ENCODE results near the gene LAMB3. TPM values are rescaled to one million over a fixed set of nuclear protein-coding genes. Genes with fewer than 3 reads are reported as not detected.

LAMB3 gene
- total and polyA plus RNA-seq, 8 donors, result 1.4 to 25.8 (median 3.4) TPM

DNA sequence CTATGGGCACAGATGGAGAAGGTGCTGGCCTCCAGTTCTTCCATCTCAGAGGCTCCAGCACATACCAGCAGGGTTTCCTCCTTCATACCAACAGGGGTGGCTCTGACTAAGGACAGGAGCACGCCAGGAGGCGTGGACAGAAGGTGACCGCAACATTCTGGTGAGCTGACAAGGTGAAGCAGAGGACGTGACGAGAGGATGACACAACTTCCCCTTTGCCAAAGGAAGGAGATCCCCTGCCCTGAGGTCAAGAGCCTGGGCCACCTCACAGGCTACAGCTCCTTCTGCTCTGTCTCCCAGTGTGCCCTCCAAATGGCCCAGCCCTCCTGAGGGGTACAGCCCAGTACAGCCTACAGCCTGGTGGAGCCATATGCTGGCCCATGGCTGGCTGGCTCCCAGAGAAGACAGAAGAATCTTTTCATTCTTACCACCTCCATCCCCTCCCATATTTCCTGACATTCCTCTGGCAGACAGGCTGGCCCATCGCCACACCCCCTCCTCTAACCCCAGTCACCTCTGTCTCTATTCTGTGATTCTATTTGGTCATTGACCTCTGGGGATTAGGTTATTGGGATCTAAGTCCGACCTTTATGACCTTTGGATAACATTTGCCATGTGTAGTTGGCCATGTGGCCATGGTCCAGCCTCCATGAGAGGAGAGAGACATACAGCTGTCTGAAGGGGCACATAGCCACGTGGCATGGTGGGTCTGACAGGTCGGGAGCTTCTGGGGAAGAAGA, 5.1 kb upstream of the LAMB3 start:
- 84 to 91% methylated on average over 9 of the region's 9 CpGs for whole genome bisulfite sequencing, 2 donors
- TF ChIP-seq, protein P1, sequence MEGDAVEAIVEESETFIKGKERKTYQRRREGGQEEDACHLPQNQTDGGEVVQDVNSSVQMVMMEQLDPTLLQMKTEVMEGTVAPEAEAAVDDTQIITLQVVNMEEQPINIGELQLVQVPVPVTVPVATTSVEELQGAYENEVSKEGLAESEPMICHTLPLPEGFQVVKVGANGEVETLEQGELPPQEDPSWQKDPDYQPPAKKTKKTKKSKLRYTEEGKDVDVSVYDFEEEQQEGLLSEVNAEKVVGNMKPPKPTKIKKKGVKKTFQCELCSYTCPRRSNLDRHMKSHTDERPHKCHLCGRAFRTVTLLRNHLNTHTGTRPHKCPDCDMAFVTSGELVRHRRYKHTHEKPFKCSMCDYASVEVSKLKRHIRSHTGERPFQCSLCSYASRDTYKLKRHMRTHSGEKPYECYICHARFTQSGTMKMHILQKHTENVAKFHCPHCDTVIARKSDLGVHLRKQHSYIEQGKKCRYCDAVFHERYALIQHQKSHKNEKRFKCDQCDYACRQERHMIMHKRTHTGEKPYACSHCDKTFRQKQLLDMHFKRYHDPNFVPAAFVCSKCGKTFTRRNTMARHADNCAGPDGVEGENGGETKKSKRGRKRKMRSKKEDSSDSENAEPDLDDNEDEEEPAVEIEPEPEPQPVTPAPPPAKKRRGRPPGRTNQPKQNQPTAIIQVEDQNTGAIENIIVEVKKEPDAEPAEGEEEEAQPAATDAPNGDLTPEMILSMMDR (IDR thresholded peaks at IDR 0.05), result no peak
- Histone ChIP-seq H3K27me3 (no peaks in the 10 kb centered on the region), H3K4me1 (peaks cover 35 to 39% (median 39%) of the 10 kb centered on the region in 3 donors), H3K4me3 (no peak overlapping the region), H3K27ac (no peak overlapping the region), H3K36me3 (no peaks in the 10 kb centered on the region), H3K9me3 (no peaks in the 10 kb centered on the region)
- intact Hi-C loops (cut with DNase I), result no loop called here
- DNase-seq (no peak), ATAC-seq (no peak), FAIRE-seq (no peak)

DNA sequence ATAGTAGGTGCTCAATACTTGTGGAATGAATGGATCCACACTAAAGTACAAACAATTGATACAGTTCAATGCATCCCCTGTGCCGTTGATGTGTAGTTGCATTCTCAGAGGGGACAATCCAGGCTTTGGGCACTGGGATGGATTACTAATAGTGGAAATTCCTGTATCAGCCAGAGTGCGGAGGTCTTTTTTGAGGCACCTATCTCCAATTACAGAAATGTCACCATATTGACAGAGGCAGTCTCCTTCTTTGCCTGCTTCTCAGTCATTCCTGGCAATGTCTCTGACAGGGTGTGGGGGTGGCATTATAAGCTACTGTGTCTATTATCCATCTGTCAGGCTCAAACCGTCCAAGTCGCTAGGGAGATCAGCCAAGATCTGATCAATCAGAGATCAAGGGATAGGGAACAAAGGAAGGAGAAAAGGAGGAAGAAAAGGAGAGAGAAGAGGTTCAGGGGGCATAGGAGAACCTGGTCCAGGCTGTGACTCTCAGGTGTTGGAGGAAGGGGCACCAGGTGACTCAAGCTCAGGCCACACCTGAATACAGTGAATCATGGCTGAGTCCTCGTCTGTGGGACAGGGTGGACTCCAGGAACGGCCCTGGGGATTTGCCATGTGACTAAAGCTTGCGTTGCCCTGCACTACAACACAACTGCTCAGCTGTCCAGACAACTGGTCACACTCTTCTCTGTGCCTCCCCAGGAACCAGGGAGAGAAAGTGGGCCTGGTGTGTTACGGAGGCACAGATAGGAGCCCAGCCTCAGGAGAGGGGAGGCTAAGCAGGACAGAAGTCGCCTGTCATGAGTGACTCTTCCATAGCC, 3.4 kb upstream of the LAMB3 start:
- ATAC-seq (peak in 3 of 4 donors; percentile 7 to 22 (median 12)), DNase-seq (peak in 4 of 6 donors; percentile 43 to 72 (median 56)), FAIRE-seq (no peak)
- no peak overlapping the region for H3K4me3 ChIP-seq
- no peaks in the 10 kb centered on the region for H3K36me3 ChIP-seq
- TF ChIP-seq, protein P1 (IDR thresholded peaks at IDR 0.05), result no peak
- peaks cover 37 to 50% (median 42%) of the 10 kb centered on the region in 3 donors for H3K4me1 ChIP-seq
- intact Hi-C loops (cut with DNase I), result no loop called here
- no peaks in the 10 kb centered on the region for H3K27me3 ChIP-seq
- H3K9me3 ChIP-seq, result no peaks in the 10 kb centered on the region
- WGBS, 2 donors, result 63 to 66% methylated on average over 9 of the region's 9 CpGs
- H3K27ac ChIP-seq, result peak overlapping the region in 2 of 4 donors; percentile 93 to 94

DNA sequence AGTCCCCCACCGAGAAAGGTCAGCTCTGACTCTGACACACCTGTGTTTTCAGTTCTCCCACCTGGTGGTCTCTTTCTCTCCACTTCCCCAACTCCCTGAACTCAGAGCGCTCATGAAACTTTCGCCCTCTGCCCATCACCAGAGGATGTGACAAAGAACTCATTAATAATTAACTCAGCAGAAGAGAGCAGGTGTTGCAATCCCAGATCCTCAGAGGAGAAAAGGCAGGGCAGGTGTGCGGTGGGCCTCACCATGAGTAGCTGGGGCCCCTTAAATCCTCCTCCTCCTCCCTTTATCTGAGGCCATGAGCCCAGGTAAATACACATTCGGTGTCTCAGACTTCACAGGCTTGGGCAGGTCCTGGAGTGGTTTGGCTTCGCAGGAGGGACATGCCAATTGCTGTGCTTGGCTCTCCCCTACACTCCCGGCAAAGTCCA, 1.7 kb upstream of the LAMB3 start:
- TF ChIP-seq, protein P1 (IDR thresholded peaks at IDR 0.05), result no peak
- H3K9me3 ChIP-seq, result no peaks in the 10 kb centered on the region
- no peaks in the 10 kb centered on the region for H3K36me3 ChIP-seq
- peaks cover 46 to 63% (median 48%) of the 10 kb centered on the region in 3 donors for H3K4me1 ChIP-seq
- no peak for FAIRE-seq
- no peaks in the 10 kb centered on the region for H3K27me3 ChIP-seq
- H3K27ac ChIP-seq, result peak overlapping the region; percentile 83 to 94 (median 88)
- peak; percentile 66 to 79 (median 72) for ATAC-seq
- H3K4me3 ChIP-seq, result no peak overlapping the region
- 13 to 18% methylated on average over 7 of the region's 7 CpGs for WGBS, 2 donors
- intact Hi-C loops (cut with DNase I), result no loop called here
- peak in 5 of 6 donors; percentile 56 to 80 (median 63) for DNase-seq

DNA sequence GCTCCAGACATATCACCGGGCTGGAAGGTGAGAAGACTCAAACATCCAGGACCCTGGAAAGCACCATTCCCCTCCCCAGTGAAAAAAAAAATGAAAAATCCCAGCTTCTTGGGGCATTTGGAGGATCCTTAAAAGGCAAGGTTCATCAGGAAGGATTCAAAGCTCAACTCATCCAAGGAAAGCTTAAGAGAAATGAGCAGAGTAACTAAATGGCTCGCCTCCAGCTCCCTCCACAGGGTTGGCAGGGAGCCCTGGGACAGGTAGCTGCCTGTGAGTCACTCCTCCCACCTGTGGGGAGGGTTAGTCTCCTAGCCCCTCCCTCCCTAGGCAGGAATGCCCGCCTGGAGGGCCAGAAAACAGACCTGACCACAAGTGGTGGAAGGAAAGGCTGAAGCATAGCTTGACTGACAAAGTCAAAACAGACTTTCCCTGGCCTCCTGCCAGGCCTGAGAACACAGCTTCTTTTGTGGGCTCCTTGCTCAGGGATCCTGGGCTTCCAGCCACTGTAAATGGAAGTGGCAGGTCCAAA, 712 bp upstream of the LAMB3 start:
- Histone ChIP-seq H3K9me3 (no peaks in the 10 kb centered on the region), H3K27me3 (no peaks in the 10 kb centered on the region), H3K36me3 (no peaks in the 10 kb centered on the region), H3K27ac (peak overlapping the region; percentile 83 to 94 (median 88)), H3K4me3 (no peak overlapping the region), H3K4me1 (peaks cover 48 to 73% (median 50%) of the 10 kb centered on the region in 3 donors)
- intact Hi-C loops (cut with DNase I), result no loop called here
- 14 to 26% methylated on average over 3 of the region's 3 CpGs for WGBS, 2 donors
- FAIRE-seq (peak; percentile 5), DNase-seq (peak; percentile 97 to 99 (median 98)), ATAC-seq (peak; percentile 87 to 94 (median 92))
- TF ChIP-seq, protein P1 (IDR thresholded peaks at IDR 0.05), result no peak
